Measurements from ENCODE around the gene ARID3A. TPM values are rescaled to one million over a fixed set of nuclear protein-coding genes. Genes with fewer than 3 reads are reported as not detected.

The ARID3A gene
- total and polyA plus RNA-seq, 2 of the 13 experiments (the other 11 are each of a cell fraction or from before 2014, with no cell fraction given), result 71.3 to 77.9 TPM

- TF ChIP-seq SNAPC5 (CRISPR knock-in tag; IDR thresholded peaks at IDR 0.05; ENCODE audit: borderline replicate concordance) (peak; percentile 87; the same call in 1 of the 2 replicates), CHCHD3 (CRISPR knock-in tag; IDR thresholded peaks at IDR 0.05) (no peak), TCF7 (IDR thresholded peaks at IDR 0.05; ENCODE audit: low read depth) (peak; percentile 22; the same call in 1 of the 2 replicates), SNRNP70 (IDR thresholded peaks at IDR 0.05; ENCODE audit: low read depth, low read length) (no peak), YEATS2 (CRISPR knock-in tag; IDR thresholded peaks at IDR 0.05; ENCODE audit: borderline replicate concordance) (peak; percentile 87; the same call in 1 of the 2 replicates), HNRNPL (IDR thresholded peaks at IDR 0.05; ENCODE audit: low read depth, low read length) (peak; percentile 100), NR3C1 (CRISPR knock-in tag; IDR thresholded peaks at IDR 0.05) (no peak), ZNF296 (CRISPR knock-in tag; conservative IDR thresholded peaks at IDR 0.05) (peak; percentile 96), NKX3-1 (CRISPR knock-in tag; IDR thresholded peaks at IDR 0.05) (peak; percentile 69; the same call in 1 of the 2 replicates), ZBTB34 (CRISPR knock-in tag; IDR thresholded peaks at IDR 0.05) (peak; percentile 97), ZNF496 (CRISPR knock-in tag; IDR thresholded peaks at IDR 0.05; ENCODE audit: insufficient replicate concordance) (no peak), ZBTB10 (CRISPR knock-in tag; IDR thresholded peaks at IDR 0.05; ENCODE audit: borderline replicate concordance) (peak; percentile 80; the same call in 1 of the 2 replicates), ZKSCAN5 (CRISPR knock-in tag; IDR thresholded peaks at IDR 0.05) (0 out of 2 replicates have a peak, but pooled peaks have one; percentile 38), PPARG (CRISPR knock-in tag; conservative IDR thresholded peaks at IDR 0.05) (peak; percentile 88), SP140L (CRISPR knock-in tag; IDR thresholded peaks at IDR 0.05; ENCODE audit: borderline replicate concordance) (no peak), PLRG1 (conservative IDR thresholded peaks at IDR 0.05) (no peak), ATAD3A (CRISPR knock-in tag; IDR thresholded peaks at IDR 0.05) (no peak), MLX (CRISPR knock-in tag; IDR thresholded peaks at IDR 0.05) (peak; percentile 95), ZSCAN9 (CRISPR knock-in tag; IDR thresholded peaks at IDR 0.05; ENCODE audit: borderline replicate concordance) (peak; percentile 64), ERF (CRISPR knock-in tag; IDR thresholded peaks at IDR 0.05) (peak; percentile 99), PHF5A (CRISPR knock-in tag; IDR thresholded peaks at IDR 0.05; ENCODE audit: low read depth, unreplicated experiment) (peak; percentile 85)
- TF ChIP-seq, protein P1, sequence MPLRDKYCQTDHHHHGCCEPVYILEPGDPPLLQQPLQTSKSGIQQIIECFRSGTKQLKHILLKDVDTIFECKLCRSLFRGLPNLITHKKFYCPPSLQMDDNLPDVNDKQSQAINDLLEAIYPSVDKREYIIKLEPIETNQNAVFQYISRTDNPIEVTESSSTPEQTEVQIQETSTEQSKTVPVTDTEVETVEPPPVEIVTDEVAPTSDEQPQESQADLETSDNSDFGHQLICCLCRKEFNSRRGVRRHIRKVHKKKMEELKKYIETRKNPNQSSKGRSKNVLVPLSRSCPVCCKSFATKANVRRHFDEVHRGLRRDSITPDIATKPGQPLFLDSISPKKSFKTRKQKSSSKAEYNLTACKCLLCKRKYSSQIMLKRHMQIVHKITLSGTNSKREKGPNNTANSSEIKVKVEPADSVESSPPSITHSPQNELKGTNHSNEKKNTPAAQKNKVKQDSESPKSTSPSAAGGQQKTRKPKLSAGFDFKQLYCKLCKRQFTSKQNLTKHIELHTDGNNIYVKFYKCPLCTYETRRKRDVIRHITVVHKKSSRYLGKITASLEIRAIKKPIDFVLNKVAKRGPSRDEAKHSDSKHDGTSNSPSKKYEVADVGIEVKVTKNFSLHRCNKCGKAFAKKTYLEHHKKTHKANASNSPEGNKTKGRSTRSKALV (CRISPR knock-in tag; IDR thresholded peaks at IDR 0.05), result peak; percentile 82; the same call in 1 of the 2 replicates
- TF ChIP-seq, protein P2, sequence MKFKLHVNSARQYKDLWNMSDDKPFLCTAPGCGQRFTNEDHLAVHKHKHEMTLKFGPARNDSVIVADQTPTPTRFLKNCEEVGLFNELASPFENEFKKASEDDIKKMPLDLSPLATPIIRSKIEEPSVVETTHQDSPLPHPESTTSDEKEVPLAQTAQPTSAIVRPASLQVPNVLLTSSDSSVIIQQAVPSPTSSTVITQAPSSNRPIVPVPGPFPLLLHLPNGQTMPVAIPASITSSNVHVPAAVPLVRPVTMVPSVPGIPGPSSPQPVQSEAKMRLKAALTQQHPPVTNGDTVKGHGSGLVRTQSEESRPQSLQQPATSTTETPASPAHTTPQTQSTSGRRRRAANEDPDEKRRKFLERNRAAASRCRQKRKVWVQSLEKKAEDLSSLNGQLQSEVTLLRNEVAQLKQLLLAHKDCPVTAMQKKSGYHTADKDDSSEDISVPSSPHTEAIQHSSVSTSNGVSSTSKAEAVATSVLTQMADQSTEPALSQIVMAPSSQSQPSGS (CRISPR knock-in tag; IDR thresholded peaks at IDR 0.05), result peak; percentile 75; the same call in 1 of the 2 replicates
Observed at GRCh38 chr19:934865-935479, 9.1 kb downstream of the ARID3A start (continued).

All from HepG2 (cell line).